Fibroblast of lung (primary cell): ENCODE measurements around the gene RNFT2.

Source experiments
- EZH2 ChIP-seq: IDR thresholded peaks from 2 replicates; pipeline ENCODE4 v1.5.1; 2012; ENCODE audit warnings: low read length, control low read depth, mild to moderate bottlenecking; ENCODE audit errors: missing control alignments
- TF ChIP-seq, protein P1 (sequence below), 2 donors: IDR thresholded peaks in 1 of 2; conservative IDR thresholded peaks in 1 of 2; 1 replicate in 1 of 2; 2 replicates in 1 of 2; pipeline ENCODE4 v1.5.1; 2011 to 2012; ENCODE audit warnings: low read length in 2 of 2, control low read depth in 1 of 2, inconsistent platforms in 1 of 2, low read depth in 1 of 2, mild to moderate bottlenecking in 1 of 2

DNA sequence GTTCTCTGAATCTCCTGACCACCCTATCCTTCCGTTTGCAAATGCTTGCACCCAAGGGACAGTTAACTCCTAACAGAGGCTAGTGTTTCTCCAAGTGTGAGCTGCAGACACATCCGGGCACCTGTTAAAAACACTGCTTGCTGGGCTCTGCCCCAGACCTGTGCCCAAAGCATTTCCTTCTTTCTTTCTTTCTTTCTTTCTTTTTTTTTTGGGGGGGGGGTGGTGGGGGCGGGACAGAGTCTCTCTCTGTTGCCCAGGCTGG is 42.7 kb upstream of the RNFT2 start:
- no peak for TF ChIP-seq EZH2
- TF ChIP-seq, protein P1, sequence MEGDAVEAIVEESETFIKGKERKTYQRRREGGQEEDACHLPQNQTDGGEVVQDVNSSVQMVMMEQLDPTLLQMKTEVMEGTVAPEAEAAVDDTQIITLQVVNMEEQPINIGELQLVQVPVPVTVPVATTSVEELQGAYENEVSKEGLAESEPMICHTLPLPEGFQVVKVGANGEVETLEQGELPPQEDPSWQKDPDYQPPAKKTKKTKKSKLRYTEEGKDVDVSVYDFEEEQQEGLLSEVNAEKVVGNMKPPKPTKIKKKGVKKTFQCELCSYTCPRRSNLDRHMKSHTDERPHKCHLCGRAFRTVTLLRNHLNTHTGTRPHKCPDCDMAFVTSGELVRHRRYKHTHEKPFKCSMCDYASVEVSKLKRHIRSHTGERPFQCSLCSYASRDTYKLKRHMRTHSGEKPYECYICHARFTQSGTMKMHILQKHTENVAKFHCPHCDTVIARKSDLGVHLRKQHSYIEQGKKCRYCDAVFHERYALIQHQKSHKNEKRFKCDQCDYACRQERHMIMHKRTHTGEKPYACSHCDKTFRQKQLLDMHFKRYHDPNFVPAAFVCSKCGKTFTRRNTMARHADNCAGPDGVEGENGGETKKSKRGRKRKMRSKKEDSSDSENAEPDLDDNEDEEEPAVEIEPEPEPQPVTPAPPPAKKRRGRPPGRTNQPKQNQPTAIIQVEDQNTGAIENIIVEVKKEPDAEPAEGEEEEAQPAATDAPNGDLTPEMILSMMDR (conservative IDR thresholded peaks at IDR 0.05 in 1 of 2, IDR thresholded peaks at IDR 0.05 in 1 of 2; ENCODE audit: low read depth in 1 of 2, low read length in 2 of 2) = no peak
